ENCODE results near the gene APBA2.

Gene APBA2

GRCh38 chr15:29048011-29048410 lies 162.2 kb downstream of the APBA2 start:
- peaks cover 5% of the 10 kb centered on the region for H3K4me1 Mint-ChIP-seq

GRCh38 chr15:29050870-29051269 lies 165.1 kb downstream of the APBA2 start:
- H3K27me3 Mint-ChIP-seq (ENCODE audit: low read depth, poor library complexity): no peaks in the 10 kb centered on the region
- no peak for TF ChIP-seq CTCF (IDR thresholded peaks at IDR 0.05)
- H3K4me1 Mint-ChIP-seq: peaks cover 14% of the 10 kb centered on the region
- H3K27ac Mint-ChIP-seq: no peak overlapping the region
- peaks cover 36% of the 10 kb centered on the region for H3K36me3 Mint-ChIP-seq (ENCODE audit: low read depth)
- no peak overlapping the region for H3K4me3 Mint-ChIP-seq
- peaks cover 18% of the 10 kb centered on the region for H3K9me3 Mint-ChIP-seq
- DNase-seq: no peak

More at GRCh38 chr15:29048011-29048410, 162.2 kb downstream of the APBA2 start:
- Mint-ChIP-seq H3K4me3 (no peak overlapping the region), H3K27ac (no peak overlapping the region), H3K27me3 (ENCODE audit: low read depth, poor library complexity) (no peaks in the 10 kb centered on the region), H3K36me3 (ENCODE audit: low read depth) (peaks cover 17% of the 10 kb centered on the region), H3K9me3 (peaks cover 13% of the 10 kb centered on the region)
- no peak for DNase-seq
- no peak for TF ChIP-seq CTCF (IDR thresholded peaks at IDR 0.05)

- TF ChIP-seq CTCF (IDR thresholded peaks at IDR 0.05): no peak
- H3K27me3 Mint-ChIP-seq (ENCODE audit: low read depth, poor library complexity): no peaks in the 10 kb centered on the region
- no peak overlapping the region for H3K27ac Mint-ChIP-seq
- H3K4me1 Mint-ChIP-seq: peaks cover 19% of the 10 kb centered on the region
- peaks cover 18% of the 10 kb centered on the region for H3K9me3 Mint-ChIP-seq
- H3K36me3 Mint-ChIP-seq (ENCODE audit: low read depth): peaks cover 36% of the 10 kb centered on the region
- no peak for DNase-seq
- H3K4me3 Mint-ChIP-seq: no peak overlapping the region
Observed at GRCh38 chr15:29051422-29051821, 165.6 kb downstream of the APBA2 start.

GRCh38 chr15:29053006-29053405 lies 167.2 kb downstream of the APBA2 start:
- Mint-ChIP-seq H3K4me3 (no peak overlapping the region), H3K4me1 (peaks cover 14% of the 10 kb centered on the region), H3K9me3 (peaks cover 18% of the 10 kb centered on the region), H3K36me3 (ENCODE audit: low read depth) (peaks cover 39% of the 10 kb centered on the region), H3K27me3 (ENCODE audit: low read depth, poor library complexity) (no peaks in the 10 kb centered on the region), H3K27ac (no peak overlapping the region)
- DNase-seq: no peak
- no peak for TF ChIP-seq CTCF (IDR thresholded peaks at IDR 0.05)

GRCh38 chr15:29053661-29054131 lies 167.9 kb downstream of the APBA2 start:
- Mint-ChIP-seq H3K4me3 (no peak overlapping the region), H3K9me3 (peaks cover 21% of the 10 kb centered on the region), H3K27ac (no peak overlapping the region), H3K36me3 (ENCODE audit: low read depth) (peaks cover 46% of the 10 kb centered on the region), H3K4me1 (peaks cover 14% of the 10 kb centered on the region), H3K27me3 (ENCODE audit: low read depth, poor library complexity) (peaks cover 6% of the 10 kb centered on the region)
- no peak for DNase-seq
- no peak for TF ChIP-seq CTCF (IDR thresholded peaks at IDR 0.05)
